ENCODE data around the gene KRT33B.

Gene KRT33B

DNA sequence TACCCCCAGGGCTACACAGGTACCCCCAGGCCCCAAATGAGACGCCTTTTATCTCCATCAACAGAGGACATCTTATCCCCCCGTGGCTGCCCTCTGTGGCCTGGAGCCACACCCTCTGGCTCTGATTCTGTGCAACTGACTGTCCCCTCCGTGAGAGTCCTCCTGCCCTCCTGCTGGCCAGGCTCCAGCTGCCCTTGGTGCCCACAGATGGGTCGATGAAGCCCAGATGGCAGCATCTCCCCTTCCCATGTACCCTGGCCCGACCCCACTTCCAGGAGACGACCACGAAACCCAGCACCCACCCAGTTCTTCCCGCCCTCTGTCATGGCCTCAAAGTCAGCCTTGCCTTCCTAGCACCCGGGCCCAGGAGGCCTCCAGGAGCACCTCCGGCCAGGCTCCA lies 44.5 kb downstream of the KRT33B start:
- DNase-seq (ENCODE audit: low read depth, low spot score) = no peak

DNA sequence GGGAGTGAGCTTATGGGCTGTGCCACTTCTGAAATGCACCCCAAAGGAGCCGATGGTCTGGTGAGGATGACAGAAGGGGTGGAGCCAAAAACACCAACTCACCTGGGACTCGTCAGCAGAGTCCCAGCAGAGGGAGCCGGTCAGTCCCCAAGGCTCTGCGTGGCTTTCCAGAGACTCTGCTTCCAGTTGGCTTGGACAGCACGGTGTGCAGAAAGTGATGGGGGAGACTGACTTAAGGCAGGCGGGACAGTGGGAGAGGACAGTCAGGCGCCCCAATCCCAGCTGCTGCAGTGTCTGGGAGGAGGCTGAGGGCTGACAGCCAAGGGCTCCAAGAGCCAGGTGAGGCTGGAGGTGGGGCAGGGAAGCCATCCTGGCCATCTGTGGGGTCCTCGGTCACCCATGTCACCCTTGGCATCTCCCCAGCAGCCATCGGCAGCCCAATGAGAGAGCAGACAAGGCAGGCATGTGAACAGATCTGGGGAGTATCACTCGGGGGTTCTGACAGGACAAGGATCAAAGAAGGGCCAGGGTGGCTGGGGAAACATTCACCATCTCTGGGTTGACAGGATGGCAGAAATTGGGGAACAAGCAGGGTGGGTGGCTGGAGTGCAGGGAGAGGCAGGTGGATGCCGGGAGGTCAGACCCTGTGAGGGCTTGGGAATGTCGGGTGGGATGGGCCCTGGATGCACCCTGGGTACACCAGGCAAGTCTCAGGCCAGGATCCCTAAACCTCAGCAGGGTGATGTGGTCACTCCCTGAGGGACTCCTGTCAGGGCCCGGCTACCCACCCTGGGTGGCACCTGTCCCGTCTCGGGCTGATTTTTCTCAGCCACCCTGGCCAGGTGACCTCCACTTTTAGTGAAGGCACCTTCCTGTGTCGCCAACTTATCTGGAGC lies 45.2 kb downstream of the KRT33B start:
- no peak for DNase-seq (ENCODE audit: low read depth, low spot score)

DNA sequence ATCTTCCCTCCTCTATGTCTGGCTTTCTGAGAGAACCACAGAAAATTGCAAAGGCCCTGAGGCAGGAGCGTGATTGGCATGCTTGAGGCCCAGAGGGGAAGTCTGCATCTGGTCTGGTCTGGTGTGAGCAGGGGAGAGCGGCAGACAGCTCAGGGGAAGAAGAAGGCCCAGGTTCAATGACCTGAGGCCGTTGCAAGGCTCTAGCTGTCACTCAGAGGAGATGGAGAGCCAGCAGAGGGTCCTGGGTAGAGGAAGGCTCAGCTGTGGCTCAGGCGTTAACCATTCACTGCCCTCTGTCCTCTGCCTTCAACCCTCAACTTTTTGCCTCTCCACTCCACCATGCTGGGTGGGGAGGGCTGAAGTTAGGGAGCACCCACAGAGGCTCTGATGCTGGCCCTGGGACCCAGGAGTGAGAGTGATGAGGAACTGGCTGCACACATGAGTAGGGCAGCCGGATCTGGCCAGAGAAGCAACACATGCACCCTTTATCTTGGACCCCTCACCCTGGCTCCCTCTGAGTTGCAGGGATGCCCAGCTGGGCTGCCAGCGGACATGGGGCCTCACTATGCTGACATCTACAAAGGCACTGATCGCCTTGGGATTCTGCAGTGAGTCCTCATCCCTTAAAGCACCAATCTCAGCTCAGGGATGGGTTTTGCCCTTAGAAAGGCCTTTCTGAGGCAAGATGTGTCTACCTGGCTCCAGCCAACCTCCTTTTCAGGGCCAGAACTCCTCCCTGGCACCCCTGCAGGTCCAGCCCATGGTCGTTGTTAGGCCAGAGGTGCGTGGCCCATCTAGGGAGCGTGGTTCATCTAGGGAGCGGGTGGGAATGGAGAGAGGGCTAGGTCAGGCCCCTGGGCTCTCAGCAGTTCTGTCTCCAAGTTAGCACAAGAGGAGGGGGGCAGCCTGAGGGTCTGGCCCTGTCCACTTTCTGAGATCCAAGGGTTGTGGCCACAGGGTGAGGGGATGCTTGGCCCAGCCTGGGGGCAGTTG lies 46.4 kb downstream of the KRT33B start:
- no peak for DNase-seq (ENCODE audit: low read depth, low spot score)

DNA sequence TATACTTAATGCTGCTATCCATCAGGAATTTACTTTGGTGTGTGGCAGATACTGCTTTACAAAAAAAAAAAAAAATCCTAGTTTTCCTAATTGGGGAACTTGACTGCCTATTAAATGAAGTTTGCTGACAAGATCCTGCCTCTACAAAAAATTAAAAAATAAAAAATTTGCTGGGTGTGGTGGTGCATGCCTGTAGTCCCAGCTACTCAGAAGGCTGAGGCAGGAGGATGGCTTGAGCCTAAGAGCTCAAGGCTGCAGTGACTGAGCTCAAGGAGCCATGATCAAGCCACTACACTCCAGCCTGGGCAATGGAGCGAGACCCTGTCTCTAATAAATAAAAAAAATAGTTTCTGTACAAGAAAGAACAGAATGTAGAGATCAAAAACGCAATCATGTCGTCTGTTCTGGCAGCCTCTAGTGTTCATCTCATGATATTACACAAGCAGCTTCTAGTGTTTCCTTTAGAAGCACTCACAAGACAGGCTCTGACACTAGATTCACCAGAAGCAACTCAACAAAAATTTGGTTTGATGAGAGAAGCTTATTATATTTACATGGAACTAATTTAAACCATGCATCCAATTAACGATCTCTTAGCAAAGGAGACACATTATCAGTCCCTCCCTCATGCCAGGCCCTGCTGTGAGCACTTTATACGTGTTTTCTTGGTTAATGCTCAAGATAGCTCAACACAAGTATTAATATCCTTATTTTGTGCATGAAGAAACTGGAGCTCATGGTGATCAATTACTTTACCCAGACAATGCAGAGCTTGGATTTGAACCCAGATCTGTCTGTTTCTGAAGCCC lies 47.3 kb downstream of the KRT33B start:
- peak; percentile 72 for DNase-seq (ENCODE audit: low read depth, low spot score)

DNA sequence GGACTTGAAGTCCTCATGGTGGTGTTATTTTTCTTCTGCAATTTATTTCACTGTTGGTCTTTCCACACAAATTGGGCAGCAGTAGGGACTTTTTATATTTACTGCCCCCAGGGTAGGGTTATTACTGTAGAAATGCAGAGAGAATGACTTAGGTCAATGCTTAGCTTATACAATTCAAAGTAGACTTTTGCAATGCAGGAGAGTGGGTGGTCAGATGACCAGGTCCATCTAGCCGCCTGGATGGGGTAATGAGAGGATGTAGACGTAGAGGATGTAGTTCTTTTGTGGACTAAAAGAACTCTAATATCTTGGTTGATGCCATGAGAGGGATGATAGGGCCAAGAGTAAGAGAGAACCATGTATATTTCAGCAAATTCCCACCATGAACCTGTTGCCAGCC lies 51.4 kb downstream of the KRT33B start:
- no peak for DNase-seq (ENCODE audit: low read depth, low spot score)

DNA sequence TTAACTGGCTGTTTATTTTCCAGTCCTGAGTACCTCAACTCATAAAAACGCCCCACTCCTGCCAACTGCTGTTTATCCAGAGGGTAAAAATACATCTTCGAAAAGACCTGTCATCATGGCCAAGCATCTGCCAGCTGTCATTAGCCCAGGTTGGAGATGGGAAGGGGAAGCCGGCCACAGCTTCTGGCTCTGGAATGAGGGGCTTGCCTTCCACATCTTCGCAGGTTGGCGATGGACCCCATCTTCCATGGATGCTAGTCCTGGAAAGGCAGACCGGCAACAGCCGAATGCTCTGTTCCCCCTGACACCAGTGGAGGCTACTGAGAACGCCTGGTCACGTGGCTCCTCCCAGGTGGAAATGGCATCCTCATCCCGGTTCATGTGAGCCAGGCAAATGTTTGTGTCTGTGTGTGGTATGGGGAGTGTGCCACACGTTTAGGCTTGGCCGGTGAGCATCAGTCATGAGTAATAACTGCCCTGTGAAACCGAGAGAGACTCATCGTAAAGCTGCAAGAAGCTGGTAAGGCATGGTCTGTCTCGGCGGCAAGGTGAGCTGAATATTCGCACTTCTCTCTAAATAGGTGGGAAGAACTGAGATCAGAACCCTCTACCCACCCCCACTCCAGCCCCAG lies 53.7 kb downstream of the KRT33B start:
- no peak for DNase-seq (ENCODE audit: low read depth, low spot score)

DNA sequence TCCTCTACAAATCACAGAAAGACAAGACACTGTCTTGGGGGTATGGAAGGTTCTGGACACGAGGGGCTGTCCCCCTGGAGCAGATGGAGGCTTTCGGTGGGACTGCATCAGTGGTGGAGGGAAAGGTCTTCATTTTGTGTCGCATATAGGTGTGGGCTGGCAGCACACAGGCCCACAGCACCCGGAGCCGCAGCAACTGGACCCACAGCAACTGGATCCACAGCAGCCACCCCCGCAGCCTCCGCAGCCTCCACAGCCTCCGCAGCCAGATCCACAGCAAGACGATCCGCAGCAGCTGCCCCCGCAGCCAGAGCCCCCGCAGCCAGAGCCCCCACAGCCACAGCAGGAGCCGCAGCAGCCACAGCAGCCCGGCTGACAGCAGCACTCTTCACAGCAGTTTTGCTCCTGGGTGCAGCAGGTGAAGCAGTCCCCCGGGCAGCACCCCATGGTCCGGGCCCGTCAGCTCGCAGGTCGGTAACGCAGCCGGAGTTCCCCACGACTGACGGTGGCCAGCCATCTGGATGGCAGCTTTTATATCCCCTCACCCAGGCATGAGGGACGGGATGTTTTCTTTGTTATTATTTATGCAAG lies 54.3 kb downstream of the KRT33B start, which contains the start of gene KRTAP17-1:
Gene KRTAP17-1 (minus strand): TSS at position 507 of the 591 bp plus-strand sequence. CDS start 60 bp downstream, at position 447.
- no peak for DNase-seq (ENCODE audit: low read depth, low spot score)
